HT1080 (cell line): ENCODE data around the gene AGO4. TPM values are rescaled to one million over a fixed set of nuclear protein-coding genes. Genes with fewer than 3 reads are reported as not detected.
"Not testable (repeated sequence)": the region's sequence is repeated elsewhere in the genome, so short reads cannot be mapped to it uniquely, and the experiment has no call there.

Experiments used
- DNase-seq: peaks from one replicate; pipeline ENCODE4 v3.0.0-alpha.2; 2015; ENCODE audit warnings: low read depth
- total RNA-seq: library from RNA; depleted of rRNA; stranded (reverse); fragments of >200 nt; shearing (Covaris generic); gene quantifications from 2 replicates; pipeline ENCODE4 v1.2.3, GENCODE V29; 2014

AGO4 gene
- total RNA-seq, 1 experiment from 2014 or later = 2.0 TPM

- DNase-seq = no peak
Measured at GRCh38 chr1:35863881-35864625, 56.2 kb downstream of the AGO4 start.

DNA sequence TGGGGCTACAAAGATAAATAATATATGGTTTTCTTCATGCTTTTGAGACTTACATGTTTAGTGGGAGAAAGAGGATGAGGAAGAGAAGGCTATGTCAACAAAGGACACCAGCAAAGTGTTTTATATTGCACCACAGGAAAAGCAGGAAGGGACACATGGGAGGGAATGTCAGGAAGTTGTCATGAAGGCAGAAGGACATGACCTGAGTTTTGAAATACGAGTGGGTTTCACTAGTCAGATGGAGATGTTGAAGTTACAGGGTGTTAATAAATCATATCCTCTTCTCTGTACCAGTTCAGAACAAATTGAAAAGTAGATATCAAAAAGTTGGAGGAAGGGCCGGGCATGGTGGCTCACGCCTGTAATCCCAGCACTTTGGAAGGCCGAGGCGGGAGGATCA, 57.0 kb downstream of the AGO4 start:
- DNase-seq = no peak

DNA sequence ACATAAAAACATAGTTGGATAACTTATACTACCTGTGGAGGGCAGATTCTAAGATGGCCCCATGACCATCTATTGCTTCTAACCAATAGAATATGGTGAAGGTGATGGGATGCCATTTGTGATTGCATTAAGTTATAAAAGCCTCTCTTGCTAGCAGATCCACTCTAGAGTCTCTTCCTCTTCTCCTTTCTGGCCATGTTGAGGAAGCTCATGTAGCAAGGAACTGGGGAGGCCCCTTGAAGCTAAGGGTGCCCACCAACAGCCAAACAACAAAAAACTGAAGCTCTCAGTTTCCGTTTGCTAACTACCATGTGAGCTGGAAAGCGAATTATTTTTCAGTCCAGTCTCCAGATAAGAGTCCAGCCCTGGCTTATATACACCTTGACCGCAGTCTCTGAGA, 59.2 kb downstream of the AGO4 start:
- DNase-seq = no peak

- peak; percentile 89 for DNase-seq
Measured at GRCh38 chr1:35869245-35869950, 61.6 kb downstream of the AGO4 start.

DNA sequence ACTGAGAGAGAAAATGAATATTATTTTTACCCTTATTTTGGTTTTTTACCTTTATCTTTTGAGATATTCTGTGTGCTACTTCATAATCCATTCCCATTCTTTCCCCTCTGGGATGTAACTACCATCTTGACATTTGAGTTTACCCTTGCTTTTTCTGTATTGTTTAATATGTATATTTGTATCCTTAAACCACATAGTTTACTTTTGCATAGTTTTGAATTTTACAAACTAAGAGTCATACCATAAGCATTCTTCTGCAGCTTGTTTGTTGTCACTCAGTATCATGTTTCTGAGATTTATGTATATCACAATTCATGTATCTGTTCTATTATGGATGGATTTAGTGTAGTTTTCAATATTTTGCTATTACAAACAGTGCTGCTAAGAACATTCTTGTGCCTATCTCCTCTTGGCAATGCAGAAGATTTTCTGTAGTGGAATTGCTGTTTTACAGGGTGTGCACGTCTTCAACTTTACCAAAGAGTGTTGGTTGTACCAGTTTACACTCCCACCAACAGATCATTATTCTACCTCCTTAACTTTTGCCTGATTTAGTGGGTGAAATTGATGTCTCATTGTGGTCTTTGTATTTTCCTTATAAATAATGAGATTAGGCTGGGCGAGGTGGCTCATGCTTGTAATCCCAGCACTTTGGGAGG, 63.0 kb downstream of the AGO4 start:
- no peak for DNase-seq

DNA sequence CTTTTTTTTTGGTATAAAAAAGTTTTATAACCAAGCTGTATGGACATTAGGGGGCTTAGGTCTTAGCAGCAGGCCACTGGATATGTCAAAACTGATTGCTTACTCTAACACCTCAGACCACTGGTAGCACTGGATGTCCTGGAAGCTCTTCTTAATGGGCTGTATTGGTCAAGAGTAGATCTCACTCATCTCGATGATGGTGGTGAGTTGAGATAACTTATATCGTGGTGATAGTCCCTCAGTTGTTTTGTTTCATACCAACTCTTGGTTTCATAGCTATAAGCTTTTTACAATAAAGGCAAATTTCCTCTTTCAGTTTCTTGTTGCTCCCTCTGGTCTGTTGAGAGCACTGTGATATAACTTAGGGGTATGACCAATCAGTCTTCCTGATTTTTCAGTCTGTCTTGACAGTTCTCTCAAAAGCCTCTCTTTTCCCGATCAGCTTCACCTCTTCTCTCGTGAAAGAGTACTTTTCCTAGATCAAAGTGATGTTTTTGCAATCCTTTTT, 65.5 kb downstream of the AGO4 start:
- no peak for DNase-seq

GRCh38 chr1:35874115-35874514, 66.3 kb downstream of the AGO4 start:
- not testable (repeated sequence) for DNase-seq

DNA sequence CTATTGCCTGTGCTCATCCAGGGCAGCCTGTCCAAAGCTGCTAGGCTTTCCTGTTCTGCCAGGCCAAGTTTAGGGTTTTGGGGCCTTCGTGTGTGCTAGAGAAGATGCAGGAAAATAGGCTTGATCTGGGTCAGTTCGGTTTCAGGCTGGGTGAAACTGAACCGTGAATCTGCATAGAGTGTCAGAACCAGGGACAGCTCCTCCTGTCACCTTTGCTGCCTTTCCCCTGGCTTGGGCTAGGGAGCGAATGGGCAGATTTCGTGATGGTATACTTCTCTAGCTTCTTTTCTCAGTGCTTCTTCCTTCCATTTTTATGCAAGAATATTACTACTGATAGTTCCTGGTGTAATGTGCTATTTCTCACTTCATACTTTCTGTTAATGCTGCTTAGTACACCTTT, 69.2 kb downstream of the AGO4 start:
- DNase-seq = no peak

DNA sequence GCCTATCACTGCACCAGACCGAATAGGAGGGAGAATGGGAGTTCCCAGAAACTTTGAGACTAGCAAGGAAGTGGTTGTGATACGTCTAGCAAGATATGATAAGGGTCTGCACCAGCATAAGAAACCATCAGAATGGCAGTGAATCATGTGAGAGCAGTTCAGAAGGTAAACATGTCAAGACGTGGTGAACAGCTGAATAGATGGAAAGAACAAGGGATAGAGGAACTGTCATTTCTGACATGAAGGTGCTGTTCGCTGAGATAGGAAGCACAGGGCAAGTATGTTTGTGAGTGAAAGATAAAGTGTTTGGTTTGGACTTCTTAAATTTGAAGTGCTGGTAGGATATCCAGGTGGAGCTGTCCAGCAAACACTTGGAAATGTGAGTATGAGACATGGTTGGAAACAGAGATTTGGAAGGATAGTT, 74.0 kb downstream of the AGO4 start:
- no peak for DNase-seq

- DNase-seq = no peak
Measured at GRCh38 chr1:35882586-35882944, 74.7 kb downstream of the AGO4 start.

DNA sequence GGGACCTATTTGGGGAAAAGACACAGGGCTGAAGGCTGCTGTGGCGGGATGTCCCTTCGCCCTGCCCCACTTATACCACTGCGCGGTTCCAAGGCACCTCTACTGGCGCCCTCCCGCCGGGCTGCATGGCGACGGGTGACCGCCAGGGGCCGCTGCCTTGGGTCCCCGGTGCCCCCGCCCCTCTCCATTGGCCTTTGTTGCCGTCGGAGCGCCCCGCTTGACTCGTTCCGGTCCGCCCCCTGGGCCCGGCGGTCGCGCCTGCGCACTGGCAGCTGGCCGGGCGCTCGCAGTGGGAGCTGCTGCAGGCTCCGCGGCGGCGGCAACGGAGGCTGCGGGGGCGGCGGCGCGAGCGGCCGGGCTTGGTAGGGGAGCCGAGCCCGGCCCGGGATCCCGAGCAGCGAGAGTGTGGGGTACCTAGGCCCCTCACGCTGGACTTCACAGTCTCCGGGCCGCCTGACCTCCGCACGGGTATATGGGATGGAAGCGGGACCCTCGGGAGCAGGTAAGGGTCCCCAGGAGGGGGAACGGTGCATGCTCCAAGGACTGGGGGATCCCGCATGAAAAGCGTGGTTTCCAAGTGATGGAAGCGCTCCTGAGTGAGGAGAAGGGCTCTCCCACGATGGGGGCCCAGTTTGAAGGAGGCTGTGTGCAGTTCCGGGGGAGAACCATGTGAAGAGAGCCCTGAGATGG, 75.3 kb downstream of the AGO4 start, which contains the start of gene AGO1:
TSS of gene AGO1 (plus strand) at position 265 of the 690 bp plus-strand sequence. CDS start at position 478, 213 bp downstream.
- DNase-seq = peak; percentile 86

GRCh38 chr1:35883635-35884101, 75.9 kb downstream of the AGO4 start:
- no peak for DNase-seq

- DNase-seq = no peak
Measured at GRCh38 chr1:35884934-35885333, 77.1 kb downstream of the AGO4 start.

- no peak for DNase-seq
Measured at GRCh38 chr1:35885961-35886558, 78.2 kb downstream of the AGO4 start.

- no peak for DNase-seq
Measured at GRCh38 chr1:35886577-35887431, 79.0 kb downstream of the AGO4 start.

DNA sequence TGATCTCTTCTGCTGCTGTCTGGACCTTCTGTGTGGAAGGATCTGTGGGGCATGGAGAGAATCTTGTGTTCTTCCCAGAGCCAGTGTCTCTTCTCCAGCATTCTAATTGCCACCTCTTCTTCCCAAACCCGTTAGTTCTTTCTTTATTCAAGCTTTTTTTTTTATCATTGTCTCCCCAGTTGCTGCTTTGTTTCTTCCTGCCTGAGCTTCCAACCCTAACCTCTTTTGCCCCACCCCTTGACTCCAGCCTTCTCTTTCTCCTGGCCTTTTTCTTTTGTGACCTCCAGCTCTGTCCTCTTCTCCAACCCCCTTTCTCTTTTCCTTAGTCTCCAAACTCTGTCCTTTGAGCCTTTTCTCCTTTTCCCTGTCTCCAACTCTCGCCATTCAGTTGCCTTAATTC, 79.7 kb downstream of the AGO4 start:
- no peak for DNase-seq

DNA sequence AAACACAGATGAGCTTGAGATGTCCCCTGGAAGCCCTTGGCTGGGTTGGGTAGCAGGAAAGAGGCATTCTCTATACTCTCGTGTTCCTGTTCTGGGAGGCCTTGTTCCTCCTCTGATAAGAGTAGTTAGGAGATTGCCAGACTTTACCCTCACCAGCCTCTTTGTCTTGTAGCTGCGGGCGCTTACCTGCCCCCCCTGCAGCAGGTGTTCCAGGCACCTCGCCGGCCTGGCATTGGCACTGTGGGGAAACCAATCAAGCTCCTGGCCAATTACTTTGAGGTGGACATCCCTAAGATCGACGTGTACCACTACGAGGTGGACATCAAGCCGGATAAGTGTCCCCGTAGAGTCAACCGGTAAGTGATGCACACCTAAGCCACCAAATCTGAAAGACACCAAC, 80.4 kb downstream of the AGO4 start:
- DNase-seq = no peak

DNA sequence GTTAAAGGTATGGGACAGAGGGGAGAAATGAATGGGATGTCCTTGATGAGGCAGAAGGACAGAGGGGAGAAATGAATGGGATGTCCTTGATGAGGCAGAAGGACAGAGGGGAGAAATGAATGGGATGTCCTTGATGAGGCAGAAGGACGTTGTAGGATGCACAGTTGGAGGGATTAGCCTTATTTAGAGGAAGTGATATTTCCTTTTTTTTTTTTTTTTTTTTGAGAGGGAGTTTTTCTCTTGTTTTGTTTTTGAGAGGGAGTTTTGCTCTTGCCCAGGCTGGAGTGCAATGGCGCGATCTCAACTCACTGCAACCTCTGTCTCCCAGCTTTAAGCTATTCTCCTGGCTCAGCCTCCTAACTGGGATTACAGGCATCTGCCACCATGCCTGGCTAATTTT, 81.2 kb downstream of the AGO4 start:
- DNase-seq = not testable (repeated sequence)

GRCh38 chr1:35893051-35893879, 85.4 kb downstream of the AGO4 start:
- DNase-seq = no peak
